ENCODE results near the gene LEF1. TPM values are rescaled to one million over a fixed set of nuclear protein-coding genes. Genes with fewer than 3 reads are reported as not detected.

LEF1 gene
- total and polyA plus RNA-seq, 12 donors: 0.22 to 4.6 (median 0.76) TPM; not detected in 1

DNA sequence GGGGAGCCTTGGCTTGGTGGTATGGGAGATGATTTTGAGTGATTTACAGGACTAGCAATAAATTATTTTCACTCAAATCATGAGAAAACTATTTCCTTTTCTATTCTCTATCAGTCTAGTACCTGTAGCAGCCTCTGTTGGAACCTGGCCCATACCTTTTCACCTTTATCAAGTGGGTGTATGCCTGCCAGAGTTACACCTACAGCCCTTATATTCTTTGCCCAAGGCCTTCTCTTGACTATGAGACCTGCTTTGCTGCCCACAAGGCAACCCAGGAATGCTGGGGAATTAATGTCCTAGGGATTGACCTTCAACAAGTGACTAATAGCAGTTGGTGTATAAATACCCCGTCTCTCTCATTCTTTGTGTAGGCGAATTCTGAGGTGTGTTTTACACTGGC, 20.0 kb upstream of the LEF1 start:
- Histone ChIP-seq H3K27ac (no peak overlapping the region), H3K27me3 (peaks cover 0 to 7% (median 0%) of the 10 kb centered on the region in 7 donors), H3K4me3 (no peak overlapping the region), H3K36me3 (no peaks in the 10 kb centered on the region), H3K4me1 (no peaks in the 10 kb centered on the region), H3K9me3 (no peaks in the 10 kb centered on the region)
- no peak for DNase-seq
- TF ChIP-seq, protein P1, sequence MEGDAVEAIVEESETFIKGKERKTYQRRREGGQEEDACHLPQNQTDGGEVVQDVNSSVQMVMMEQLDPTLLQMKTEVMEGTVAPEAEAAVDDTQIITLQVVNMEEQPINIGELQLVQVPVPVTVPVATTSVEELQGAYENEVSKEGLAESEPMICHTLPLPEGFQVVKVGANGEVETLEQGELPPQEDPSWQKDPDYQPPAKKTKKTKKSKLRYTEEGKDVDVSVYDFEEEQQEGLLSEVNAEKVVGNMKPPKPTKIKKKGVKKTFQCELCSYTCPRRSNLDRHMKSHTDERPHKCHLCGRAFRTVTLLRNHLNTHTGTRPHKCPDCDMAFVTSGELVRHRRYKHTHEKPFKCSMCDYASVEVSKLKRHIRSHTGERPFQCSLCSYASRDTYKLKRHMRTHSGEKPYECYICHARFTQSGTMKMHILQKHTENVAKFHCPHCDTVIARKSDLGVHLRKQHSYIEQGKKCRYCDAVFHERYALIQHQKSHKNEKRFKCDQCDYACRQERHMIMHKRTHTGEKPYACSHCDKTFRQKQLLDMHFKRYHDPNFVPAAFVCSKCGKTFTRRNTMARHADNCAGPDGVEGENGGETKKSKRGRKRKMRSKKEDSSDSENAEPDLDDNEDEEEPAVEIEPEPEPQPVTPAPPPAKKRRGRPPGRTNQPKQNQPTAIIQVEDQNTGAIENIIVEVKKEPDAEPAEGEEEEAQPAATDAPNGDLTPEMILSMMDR (IDR thresholded peaks at IDR 0.05): no peak
- intact Hi-C loops (cut with DNase I): no loop called here
- 73 to 95% methylated on average over 2 of the region's 2 CpGs for WGBS, 2 donors
- no peak for ATAC-seq

DNA sequence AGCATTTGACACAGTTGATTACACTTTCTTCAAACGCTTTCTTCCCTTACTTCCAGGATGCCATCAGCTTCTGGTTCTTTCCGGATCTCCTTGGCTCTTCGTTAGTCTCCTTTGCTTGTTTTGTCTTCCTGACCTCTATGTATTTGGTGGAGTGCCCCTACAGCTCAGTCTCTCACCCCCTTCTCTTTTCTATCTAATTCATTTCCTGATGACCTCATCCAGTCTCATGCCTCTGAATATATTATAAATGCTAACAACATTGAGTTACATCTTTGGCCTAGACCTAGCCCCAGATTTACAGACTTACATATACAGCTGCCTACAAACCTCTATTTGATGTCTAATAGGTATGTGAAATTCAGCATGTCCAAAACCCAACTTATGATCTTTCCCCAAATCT, 16.5 kb upstream of the LEF1 start:
- H3K4me3 ChIP-seq: no peak overlapping the region
- no peaks in the 10 kb centered on the region for H3K4me1 ChIP-seq
- H3K27me3 ChIP-seq: peaks cover 0 to 12% (median 5%) of the 10 kb centered on the region in 7 donors
- no peaks in the 10 kb centered on the region for H3K9me3 ChIP-seq
- H3K27ac ChIP-seq: no peak overlapping the region
- DNase-seq: no peak
- ATAC-seq: no peak
- TF ChIP-seq, protein P1 (IDR thresholded peaks at IDR 0.05): no peak
- intact Hi-C loops (cut with DNase I): no loop called here
- no peaks in the 10 kb centered on the region for H3K36me3 ChIP-seq
- WGBS, 2 donors: 68 to 78% methylated on average over 3 of the region's 3 CpGs

DNA sequence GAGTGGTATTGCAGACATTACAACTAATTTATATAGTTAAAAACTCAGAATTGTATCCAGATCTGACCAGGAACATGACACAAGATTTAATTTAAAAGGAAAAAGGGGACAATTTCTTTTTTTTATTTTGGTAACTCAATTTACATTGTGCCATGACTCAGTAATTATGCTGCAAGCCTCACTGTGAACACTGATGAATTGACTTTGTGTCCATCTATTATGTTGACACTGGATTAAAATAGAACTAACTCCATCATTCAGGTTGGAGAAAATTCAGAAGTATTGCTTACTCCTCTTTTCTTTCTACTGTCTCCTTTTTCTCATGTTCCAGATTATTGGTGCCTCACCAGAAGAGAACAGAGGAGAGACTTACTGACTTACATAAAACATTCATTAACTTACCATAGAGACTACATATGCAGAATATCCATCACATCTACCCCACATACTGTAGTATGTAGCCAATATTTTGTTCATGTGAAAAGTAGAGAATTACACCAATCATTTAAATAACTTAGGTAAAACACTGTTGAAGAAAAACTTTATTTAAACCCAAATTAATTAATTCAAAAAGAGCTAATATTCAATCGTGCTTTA, 15.8 kb upstream of the LEF1 start:
- DNase-seq (no peak), ATAC-seq (no peak)
- Histone ChIP-seq H3K36me3 (no peaks in the 10 kb centered on the region), H3K9me3 (no peaks in the 10 kb centered on the region), H3K27me3 (peaks cover 0 to 15% (median 8%) of the 10 kb centered on the region in 7 donors), H3K4me1 (no peaks in the 10 kb centered on the region), H3K27ac (no peak overlapping the region), H3K4me3 (no peak overlapping the region)
- TF ChIP-seq, protein P1 (IDR thresholded peaks at IDR 0.05): no peak
- intact Hi-C loops (cut with DNase I): no loop called here
- 88% methylated on average over 1 of the region's 1 CpG for WGBS, 2 donors

DNA sequence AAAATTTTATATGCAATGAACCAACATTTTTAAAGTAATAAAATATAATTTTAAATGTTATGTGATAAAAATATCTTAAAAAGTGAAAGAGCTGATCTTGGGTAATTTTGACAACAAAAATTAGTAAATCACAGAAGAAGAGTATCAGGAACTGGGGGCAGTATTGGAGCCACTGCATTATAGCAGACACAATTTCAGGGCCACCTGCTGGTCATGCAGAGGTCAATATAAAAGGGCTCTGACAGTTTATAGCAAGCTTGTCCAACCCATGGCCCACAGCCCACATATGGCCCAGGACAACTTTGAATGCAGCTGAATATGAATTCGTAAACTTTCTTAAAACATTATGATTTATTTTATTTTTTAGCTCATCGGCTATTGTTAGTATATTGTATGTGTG, 13.0 kb upstream of the LEF1 start:
- H3K27me3 ChIP-seq: peaks cover 0 to 21% (median 8%) of the 10 kb centered on the region in 7 donors
- no peaks in the 10 kb centered on the region for H3K9me3 ChIP-seq
- H3K4me1 ChIP-seq: no peaks in the 10 kb centered on the region
- TF ChIP-seq, protein P1 (IDR thresholded peaks at IDR 0.05): no peak
- H3K36me3 ChIP-seq: no peaks in the 10 kb centered on the region
- no peak overlapping the region for H3K4me3 ChIP-seq
- DNase-seq: no peak
- H3K27ac ChIP-seq: no peak overlapping the region
- intact Hi-C loops (cut with DNase I): no loop called here
- 91 to 98% methylated on average over 2 of the region's 2 CpGs for WGBS, 2 donors
- no peak for ATAC-seq

Data from heart right ventricle (tissue), 16 donors.